ENCODE measurements around the gene AGPAT4.

The AGPAT4 gene

DNA sequence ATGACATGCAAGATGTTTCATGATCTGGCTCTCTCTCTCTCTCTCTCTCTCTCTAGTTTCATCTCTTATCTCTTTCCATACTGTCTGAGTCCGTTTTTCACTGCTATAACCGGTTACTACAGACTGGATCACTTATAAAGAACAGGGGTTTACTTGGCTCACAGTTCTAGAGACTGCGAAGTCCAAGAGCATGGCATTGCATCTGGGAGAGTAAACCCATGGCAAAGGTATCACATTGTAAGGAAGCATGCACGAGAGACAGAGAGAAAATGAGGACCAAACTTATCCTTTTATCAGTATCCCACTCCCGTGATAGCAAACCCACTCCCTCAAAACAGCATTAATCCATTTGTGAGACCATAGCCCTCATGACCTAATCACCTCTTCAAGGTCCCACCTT, 7.2 kb upstream of the AGPAT4 start:
- no peak for DNase-seq (ENCODE audit: low spot score)

DNA sequence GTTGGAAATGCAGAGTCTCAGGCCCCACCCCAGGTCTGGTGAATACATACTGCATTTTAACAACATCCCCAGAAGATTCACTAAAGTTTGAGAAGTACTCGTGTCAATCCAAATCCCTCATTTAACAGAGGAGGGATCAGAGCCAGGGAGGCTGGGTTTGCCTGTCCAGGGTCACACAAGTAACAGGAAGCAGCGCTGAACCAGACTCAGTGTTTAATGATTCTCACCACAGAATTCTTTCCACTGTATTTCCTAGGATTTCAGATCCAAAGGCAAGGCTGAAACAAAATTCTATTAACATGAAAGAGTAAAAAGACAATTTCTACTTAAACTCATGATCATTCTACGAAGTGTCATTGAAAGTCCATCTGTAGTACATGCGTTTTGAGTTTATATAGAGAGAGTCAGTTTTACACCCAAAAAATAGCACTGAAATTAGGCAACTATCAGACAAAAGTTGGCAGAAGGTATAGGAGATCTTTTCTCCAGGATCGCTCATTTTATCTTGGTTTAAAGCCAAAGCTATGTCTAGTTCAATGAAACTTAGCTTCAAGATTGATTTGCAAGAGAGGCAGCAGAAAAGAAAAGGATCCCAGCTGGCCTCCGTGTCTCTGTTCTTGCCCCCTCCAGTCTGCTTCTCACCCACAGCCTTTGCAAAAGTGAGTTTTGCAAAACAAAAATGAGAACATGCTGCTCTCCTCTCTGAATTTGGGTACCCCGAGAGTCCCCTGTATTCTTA, 6.0 kb upstream of the AGPAT4 start:
- DNase-seq (ENCODE audit: low spot score): no peak

DNA sequence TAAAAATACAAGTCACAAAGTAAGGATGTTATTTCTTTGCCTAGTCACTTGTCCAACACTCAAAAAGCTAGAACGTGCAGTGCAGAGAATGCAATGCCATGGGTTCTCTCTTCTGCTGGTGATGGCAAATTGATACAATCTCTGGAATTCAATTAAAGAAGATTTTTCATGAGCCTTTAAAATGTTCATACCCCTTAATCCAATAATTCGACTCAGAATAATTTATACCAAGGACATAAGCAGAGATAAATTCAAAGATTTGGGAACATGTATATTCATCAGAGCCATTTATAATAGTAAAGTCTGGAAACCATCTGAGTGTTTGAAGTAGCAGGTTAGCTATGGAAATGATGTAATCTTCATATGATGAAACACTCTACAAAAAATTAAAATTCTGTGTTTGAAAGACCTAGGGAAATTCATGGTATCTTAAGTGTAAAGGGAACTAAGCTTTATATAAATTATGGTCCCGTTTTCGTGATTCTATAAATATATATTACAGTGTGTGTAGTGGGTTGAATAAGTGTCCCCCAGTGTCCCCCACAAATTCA, 2.8 kb upstream of the AGPAT4 start:
- DNase-seq (ENCODE audit: low spot score): no peak

DNA sequence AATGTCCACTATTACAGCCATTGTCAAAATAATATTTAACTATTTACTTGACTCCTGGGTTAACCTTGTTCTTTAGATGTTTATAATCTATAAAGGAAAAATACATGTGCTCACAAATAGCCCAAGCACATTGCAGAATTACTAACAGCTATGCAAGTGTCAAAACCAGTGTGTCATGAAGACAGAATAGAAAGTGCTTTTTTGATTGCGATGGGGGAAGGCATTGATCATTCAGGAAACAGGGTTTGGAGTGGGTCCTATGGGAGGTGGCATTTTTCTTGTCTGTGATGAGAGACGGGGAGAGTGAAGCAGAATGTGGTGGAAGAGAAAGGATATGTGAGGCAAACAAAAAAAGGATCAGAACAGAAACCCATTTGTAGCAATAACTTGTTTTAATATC, 1.0 kb upstream of the AGPAT4 start:
- DNase-seq (ENCODE audit: low spot score): no peak

DNA sequence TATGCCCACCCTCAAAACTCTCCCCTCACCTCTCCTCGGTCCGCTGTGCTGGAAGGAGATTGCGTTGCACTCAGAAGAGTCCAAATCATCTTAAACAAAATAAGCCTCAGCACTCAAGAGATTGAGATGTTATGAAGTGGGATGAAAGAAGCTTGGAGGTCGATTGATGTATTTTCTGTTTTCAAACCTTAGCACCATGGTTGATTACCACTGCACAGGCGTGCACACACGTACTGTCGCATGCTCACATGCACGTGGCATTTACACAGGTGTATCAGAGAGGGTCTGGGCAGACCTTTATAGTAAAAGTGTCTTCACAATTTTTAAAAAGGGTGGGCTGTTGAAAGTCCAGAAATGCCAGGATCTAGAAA, 612 bp upstream of the AGPAT4 start:
- DNase-seq (ENCODE audit: low spot score): no peak

DNA sequence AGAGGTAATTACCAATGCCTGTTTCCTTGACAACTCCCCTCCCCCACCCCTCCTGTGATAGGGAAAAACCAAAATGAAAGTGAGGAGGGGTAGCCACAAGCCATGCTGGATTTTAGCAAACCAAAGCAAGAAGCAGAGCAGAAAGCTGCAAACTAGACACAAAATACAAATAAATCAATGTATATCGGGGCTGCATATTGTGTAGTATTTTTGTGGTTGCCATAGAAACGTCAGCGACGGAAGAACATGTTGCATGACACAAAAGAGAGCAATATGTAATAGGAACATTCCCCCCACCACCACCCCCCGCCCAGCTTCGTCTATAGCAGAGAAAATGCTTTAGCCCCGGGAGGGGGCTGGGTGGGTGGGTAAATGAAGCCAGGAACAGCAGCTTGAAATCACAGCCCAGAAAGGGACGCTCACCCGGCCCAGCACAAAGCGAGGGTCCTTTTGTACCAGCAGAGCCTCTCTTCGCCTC, 548 bp downstream of the AGPAT4 start:
- no peak for DNase-seq (ENCODE audit: low spot score)

DNA sequence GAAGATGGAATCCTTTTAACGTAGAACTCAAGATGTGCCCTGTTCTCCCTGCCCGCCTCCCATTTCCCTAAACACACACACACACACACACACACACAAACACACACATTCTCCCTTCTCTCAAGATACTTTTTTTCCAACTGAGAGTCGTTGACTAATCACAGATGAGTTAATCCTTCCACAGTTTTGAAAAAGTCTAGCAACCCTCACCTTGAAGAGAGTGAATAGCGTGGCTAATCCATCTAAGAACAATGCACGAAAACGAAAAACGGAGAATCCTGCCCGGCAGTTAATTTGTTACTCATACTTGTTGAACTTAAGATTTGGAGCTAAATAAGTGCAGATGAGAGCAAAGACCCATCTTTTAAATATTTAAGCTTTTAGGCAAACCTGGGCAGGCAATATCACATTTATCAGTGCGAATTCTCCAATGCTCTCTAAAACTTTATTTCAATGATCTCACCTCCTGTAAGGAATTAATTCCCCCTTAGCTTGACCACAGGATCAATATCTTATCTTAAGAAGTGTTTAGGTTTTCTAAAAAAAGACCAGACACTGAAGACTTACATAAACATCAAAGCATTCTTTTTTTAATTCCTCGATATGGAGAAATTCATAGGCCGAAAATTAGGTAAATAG, 1.1 kb downstream of the AGPAT4 start:
- DNase-seq (ENCODE audit: low spot score): no peak

DNA sequence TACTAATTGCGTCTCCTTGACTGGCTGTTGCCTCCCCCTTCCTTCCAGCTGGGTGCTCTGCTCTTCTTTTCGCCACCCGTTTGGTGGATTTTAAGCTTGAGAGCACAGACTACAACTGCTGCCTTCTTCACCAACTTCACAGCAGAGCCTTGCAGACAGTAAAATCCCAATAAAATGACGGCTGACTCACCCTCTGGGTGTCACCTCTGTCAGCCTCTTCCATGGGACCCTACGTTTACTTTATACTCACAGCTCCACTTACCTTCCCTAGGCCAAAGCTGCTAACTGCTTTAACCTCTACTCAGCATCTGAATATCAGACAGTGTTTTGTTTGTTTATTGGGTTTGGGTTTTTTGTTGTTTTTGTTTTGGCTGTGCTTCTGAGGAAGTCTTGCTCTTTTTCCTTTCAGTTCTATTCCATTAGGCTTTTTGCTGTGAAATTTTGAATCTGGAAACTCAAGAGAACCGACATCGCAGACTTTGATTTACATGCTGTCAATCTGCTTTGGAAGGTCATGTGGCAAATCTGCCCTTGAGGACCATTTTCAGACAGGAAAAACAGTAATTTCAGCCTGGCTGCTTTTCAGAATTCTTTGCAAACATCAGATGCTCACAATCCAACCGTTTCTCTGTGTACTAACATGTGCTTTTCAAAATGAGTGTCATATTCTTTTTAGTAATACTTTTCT, 2.4 kb downstream of the AGPAT4 start:
- DNase-seq (ENCODE audit: low spot score): no peak

DNA sequence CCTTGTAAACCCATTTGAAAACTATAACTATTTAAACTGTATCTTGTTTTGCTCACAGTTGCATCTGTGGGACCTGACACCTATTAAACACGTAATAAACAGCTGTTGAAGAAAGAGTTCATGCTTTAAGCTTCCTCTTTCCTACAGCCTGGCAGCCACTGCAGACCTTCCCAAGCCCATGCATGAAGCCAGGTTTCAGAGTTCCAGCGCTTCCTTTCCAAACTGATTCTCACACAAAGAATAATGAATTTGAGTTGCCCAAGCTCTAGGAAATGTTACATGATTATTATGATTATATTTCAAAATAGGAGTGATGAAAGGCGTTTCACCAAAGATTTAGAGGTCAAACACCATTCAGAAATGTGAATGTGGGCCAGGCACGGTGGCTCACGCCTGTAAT, 3.7 kb downstream of the AGPAT4 start:
- DNase-seq (ENCODE audit: low spot score): no peak

DNA sequence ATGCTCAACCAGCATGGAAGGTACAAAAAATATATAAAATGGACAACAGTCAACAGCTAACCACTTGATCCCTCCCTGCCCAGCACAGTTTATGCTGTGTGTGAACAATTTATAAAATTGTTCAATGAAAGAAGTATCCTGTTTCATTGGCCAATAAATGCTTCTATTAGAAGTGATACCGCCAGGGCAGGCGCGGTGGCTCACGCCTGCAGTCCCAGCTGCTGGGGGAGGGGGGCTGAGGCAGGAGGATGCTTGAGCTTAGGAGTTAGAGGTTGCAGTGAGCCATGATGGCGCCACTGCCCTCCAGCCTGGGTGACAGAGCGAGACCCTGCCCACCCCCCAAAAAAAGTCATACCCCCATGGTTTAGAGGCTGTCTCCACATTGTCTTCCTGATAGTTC, 4.6 kb downstream of the AGPAT4 start:
- no peak for DNase-seq (ENCODE audit: low spot score)

DNA sequence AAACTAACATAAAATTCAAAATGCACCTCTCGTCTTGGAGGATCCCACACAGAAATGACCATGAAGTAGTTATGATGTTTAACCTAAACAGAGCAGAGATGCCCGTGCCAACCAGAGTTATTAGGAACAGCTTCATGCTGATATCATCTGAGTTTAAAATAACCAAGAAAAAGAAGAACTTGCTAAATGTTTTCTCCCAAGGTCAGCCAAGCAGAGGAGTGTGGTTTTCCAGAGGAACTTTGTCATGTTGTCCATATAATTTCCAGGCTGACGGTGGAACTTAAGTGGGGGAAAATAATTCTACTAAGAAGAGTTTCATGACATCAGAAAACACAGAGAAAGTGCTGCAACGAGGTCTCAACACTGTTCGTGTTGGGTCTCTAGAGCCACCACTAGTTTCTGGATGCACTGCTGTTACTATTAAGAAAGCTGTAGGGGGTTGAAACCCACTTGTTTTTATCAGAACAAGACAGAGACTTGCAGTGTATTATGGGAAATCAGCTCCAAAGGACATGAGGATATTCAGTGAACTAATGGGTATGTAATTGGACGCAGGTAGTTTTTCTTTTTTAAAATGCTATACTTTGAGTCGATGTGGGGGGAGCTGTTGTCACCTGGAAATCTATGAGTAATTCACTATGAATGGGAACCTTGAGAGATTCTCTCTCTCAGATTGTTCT, 5.2 kb downstream of the AGPAT4 start:
- no peak for DNase-seq (ENCODE audit: low spot score)

DNA sequence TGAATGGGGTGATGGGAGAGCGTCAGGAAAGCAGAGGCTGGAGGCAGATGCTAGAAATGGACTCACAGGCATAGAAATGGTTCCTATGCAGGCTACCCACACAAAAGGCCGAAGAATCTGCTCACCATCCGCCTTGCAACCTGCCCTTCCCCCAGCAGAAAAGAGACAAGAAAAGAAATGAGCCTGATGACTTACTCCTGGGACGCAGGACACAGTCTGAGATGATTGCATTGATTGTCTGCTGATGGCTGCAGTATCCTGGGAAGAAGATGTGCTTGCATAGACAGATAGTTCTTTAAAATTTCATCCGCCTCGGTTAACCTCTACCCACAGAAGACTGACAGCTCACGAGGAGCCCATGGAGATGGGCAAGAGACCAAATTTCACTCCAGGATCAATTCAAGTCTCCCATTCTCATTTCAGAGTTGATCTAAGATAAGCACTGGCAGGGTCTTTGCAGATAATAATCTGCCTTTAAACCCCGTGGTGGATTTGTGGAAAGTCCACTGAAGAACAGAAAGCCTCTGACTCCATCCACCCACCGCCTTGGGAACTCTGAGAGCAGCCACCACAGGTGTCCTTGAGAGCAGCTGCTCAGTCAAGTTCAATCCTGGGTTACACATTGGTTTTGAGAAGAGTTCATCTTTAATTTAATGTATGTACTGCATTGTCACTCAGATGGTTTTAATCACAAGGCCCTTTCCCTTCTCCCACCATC, 7.2 kb downstream of the AGPAT4 start:
- no peak for DNase-seq (ENCODE audit: low spot score)

DNA sequence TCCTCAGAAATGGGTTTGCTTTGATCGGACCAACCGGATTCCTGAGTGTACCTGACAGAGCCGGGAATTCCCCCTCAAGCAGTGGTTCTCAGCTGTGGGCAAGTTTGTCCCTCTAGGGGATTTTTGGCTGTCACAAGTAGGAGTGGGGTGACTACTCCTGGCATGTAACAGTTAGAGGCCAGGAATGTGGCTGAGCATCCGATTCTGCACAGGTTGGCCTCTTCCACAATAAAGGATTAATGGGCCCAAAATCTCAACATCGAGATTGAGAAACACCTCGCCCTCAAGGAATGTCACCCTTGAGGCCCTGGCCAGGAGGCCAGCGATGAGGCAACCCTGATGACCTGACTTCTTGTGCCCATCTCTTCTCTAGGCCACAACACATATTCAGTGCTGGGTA, 7.9 kb downstream of the AGPAT4 start:
- DNase-seq (ENCODE audit: low spot score): no peak

DNA sequence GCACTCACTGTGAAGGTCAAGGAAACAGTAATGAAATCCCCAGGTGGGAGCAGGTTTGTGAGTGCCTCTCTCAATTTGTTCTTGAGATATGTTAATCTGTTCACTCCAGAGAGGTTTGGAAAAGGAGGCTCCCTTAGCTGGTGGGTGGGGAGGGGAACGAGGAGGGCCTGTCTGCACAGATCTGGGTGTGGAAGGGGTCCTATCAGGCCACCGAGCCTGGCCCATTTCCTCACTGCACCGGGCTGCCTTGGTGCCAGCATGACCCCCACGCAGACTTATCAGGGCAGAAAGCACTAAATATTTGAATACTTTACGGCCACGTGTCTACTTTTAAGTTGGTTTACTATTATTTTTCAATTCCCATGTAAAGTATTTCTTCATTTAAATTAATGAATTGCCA, 8.3 kb downstream of the AGPAT4 start:
- DNase-seq (ENCODE audit: low spot score): no peak

DNA sequence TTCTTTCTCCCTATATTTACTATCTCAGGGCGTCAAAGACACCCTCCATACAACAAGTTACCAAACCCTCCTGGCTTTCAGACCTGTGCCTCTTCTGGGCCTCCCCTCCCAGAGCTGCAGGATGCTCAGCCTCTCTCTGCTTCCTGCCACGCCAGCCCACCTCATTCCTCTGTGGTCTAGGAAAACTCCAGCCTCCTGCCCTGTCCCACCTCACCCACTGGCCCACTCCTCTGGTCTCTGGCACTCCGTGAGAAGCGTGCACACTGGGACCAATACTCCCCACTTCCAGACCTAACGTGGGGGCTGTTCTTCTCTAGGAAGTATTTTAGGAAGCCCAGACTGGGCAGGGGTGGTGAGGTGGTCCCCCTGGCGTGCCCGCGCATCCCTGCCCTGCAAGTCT, 9.7 kb downstream of the AGPAT4 start:
- no peak for DNase-seq (ENCODE audit: low spot score)

DNA sequence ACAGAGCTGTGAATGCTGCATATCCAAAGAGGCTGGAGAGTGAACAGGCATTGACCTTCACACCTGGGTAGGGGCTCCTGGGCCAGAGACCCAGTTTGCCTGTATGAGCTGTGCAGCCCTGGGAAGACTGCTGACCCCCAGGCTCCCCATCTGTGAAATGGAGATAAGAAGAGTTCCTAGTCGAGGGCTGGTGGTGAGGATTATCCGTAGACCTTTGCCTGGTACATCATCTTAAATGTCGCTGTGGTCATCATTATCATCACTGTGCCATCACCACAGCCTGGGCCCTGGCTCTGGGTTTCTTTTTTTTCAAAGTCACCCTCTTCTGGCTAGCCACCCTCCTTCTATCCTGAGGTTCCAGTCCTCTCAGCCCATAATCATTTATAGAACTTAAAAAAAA, 12.0 kb downstream of the AGPAT4 start:
- DNase-seq (ENCODE audit: low spot score): no peak

DNA sequence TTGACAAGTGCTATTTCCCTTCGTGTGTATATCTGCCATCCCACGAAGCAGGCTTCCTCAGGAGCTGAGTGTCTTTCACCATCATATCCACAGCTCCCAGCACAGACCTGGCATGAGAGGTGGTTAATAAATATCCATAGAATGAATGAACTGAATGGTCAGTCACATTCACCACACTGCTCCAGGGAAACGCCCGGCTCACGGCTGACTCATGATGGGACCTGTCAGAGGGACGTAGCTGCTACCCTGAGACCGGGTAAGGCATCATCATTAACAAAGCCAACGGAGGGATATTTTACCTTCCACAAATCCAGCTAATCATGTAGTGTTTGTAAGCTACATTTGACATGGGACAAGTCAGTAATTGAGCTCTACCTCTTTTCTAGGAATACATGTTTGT, 12.5 kb downstream of the AGPAT4 start:
- no peak for DNase-seq (ENCODE audit: low spot score)

DNA sequence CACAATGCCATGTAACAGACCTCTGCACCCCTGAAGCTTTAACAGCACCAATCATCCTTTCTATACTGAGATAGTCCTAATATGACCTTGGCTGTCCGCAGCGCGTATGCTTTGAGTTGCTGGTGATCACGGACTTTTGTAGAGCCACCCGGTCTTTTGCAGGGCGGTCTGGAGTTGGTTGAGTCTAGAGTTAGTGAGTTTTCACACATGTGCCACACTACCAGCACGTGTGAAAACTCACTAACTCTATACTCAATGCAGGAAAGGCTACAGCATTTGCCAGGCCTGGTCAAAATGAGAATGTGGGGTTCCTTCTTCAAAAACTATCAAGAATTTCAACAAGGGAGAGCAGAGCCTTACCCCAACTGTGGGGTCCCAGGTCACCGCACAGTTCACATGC, 14.6 kb downstream of the AGPAT4 start:
- DNase-seq (ENCODE audit: low spot score): no peak

DNA sequence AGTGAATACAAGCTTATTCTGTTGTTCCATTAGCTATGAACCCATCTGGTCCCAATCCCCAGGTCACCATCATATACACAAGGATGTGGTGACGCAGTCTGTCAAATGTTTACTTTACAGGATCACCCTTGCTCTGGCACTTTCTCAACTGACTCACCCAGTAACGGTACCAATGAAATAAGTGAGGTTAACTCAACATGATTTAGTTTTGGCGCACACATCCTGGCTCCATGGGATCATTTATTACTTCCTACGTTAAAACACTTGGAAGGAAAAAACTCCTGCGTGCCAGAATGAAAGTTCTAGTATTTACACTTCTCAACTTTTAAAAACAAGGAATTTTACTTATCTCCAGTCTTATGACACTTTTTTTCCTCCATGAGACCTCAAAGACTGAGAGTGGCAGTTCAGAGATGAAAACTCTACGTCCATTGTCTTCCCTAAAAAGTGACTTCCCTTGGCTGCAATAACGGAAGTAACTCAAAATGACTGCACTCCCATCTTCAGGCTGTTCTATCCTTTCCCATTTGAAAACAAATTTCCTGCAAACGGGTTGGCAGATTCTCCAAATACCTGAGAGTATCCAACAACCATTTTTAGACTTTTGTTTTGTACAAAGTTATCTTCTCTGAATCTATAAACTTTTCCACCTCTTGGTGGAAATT, 15.9 kb downstream of the AGPAT4 start:
- no peak for DNase-seq (ENCODE audit: low spot score)

DNA sequence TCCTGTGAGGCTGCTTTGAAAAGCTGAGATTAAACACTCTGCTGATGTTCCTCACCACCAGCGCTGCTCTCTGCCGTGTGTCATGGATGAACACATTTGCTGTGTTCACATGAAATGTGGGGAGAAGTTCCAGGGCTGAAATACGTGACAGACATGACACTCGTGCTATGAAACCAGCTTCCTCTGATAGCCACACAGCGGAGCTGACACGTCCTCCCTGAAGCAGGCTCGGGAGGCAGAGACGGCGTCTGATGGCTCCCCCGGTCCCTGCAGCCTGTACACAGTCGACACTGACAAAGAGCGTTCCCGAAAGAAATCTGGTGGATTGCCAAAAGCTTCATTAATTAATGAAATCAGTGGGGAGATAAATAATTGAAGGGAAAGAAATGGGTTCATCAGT, 17.5 kb downstream of the AGPAT4 start:
- no peak for DNase-seq (ENCODE audit: low spot score)

DNA sequence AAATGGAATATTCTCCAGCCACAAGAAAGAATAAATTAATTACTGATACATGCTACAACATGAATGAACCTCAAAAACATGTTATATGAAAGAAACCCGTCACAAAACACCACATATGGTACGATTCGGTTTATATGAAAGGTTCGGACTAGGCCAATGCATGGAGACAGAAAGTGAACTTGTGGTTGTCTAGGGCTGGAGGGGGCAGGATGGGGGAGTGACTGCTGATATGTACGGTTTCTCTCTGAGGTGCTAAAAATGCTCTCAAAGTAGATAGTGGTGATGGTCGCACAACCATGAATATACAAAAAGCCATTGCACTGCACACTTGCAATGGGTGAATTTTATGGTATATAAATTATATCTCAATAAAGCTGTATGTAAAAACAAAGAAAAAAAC, 18.3 kb downstream of the AGPAT4 start:
- no peak for DNase-seq (ENCODE audit: low spot score)

All from SW480 (cell line).